GM12892 (cell line): ENCODE results near the gene PTPDC1.

Experiments used
- POLR2A ChIP-seq: IDR thresholded peaks from 2 replicates; pipeline ENCODE4 v1.6.1; 2011; ENCODE audit warnings: low read depth, low read length, control low read depth
- POLR2AphosphoS5 ChIP-seq: IDR thresholded peaks from 2 replicates; pipeline ENCODE4 v1.6.1; 2011; ENCODE audit warnings: low read depth, low read length, control low read depth
- TAF1 ChIP-seq: IDR thresholded peaks from 2 replicates; pipeline ENCODE4 v1.6.1; 2011; ENCODE audit warnings: low read depth, mild to moderate bottlenecking, control low read depth, low read length, borderline replicate concordance

DNA sequence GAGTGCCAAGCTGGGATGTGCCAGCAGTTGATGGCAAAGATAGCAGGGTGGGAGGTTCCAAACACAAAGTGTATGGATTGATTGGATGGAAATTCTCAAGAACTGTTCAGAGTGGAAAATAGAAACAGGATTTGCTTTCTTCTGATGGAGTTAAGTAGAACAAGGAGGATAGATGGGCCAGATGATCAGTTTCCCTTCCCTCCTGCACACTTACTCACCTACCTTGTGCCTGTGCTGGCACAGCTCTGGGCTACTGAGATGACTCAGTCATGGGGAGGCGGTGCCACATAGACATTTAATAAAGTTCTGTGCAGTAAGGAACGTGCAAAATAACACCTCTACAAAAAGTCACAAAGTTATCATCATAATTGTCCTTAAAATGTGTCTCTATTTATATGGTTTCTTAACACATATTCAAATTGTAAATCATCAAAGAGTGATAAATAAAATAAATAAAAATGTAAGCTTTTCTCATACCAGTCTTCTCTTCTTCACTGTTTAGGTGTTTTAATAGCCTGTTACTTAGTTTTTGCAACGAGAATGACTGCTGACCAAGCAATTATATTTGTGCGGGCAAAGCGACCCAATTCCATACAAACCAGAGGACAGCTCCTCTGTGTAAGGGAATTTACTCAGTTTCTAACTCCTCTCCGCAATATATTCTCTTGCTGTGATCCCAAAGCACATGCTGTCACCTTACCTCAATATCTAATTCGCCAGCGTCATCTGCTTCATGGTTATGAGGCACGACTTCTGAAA is 12.7 kb downstream of the PTPDC1 start:
- TF ChIP-seq POLR2A (no peak), POLR2AphosphoS5 (no peak), TAF1 (no peak)
